Mesothelial cell of epicardium (in vitro differentiated cells): ENCODE measurements around the gene PXN. TPM values are rescaled to one million over a fixed set of nuclear protein-coding genes. Genes with fewer than 3 reads are reported as not detected.
"Not testable (repeated sequence)": the region's sequence is repeated elsewhere in the genome, so short reads cannot be mapped to it uniquely, and the experiment has no call there.

Source experiments
- DNase-seq, 2 experiments: peaks; one replicate each; pipeline ENCODE4 v3.0.0; 2021; ENCODE audit warnings: low spot score in 2 of 2; ENCODE audit not compliant: unreplicated experiment in 2 of 2
- H3K27ac Mint-ChIP-seq: 2 replicates; pipeline ENCODE4 v1.8.0; 2021; ENCODE audit warnings: mixed read lengths
- H3K27me3 Mint-ChIP-seq: 2 replicates; pipeline ENCODE4 v1.8.0; 2021; ENCODE audit warnings: low read depth, mixed read lengths
- H3K36me3 Mint-ChIP-seq: 2 replicates; pipeline ENCODE4 v1.8.0; 2021; ENCODE audit warnings: mixed read lengths
- H3K4me1 Mint-ChIP-seq: 2 replicates; pipeline ENCODE4 v1.8.0; 2021; ENCODE audit warnings: mixed read lengths
- H3K4me3 Mint-ChIP-seq: 2 replicates; pipeline ENCODE4 v1.8.0; 2021; ENCODE audit warnings: mild to moderate bottlenecking, moderate library complexity, mixed read lengths
- H3K9me3 Mint-ChIP-seq: 2 replicates; pipeline ENCODE4 v1.8.0; 2021; ENCODE audit warnings: mixed read lengths
- CTCF ChIP-seq: fragments of 200-600 bp; sonication (generic); IDR thresholded peaks from one replicate; pipeline ENCODE4 v1.5.0; 2021; ENCODE audit warnings: antibody characterized with exemption; ENCODE audit not compliant: unreplicated experiment
- total RNA-seq: library from RNA; stranded (reverse); gene quantifications from 3 replicates; pipeline ENCODE4 v1.2.1, GENCODE V29; 2021

The PXN gene
- total RNA-seq, 1 donor from 2014 or later: 117 TPM

DNA sequence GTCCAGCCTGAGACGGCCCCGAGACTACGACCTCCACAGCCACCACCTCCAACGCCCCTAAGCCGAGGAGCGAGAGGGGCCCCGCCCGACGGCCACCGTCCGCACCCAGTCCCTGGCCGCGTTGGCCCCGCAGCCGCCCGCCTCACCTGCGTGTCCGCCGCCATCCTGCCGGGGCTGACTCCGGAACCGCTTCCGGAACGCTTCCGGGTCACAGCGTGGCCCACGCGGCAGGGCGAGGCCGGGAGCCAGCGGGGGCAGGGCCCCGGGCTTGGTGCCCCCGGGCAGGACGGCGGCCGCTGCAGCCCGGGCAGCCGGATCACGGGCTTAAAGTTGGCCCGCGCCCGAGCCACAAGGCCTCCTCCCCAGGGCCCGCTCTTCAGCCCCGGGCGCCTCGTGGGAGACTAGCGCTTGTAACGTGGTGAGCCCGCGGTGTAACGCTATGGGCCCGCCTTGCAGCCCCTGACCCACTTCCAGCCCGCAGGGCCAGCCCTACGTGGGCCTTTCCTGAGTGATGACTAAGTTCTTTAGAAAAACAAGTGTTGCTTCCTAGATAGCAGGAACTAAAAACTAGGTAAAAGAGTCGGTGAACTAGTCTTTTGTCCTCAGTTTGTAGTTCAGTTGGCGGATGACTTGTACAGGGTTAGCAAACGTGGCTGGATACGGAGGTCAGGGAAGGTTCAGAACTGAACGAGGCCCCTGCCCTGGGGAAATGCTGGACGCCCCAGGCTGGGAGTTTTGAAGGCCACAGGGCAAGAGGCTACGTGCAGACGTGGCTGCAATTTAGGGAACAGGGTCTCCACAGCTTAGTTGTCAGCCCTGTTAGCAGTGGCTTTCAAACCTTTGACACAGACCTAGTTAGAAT, 70.8 kb downstream of the PXN start, which contains the start of gene GCN1:
Gene GCN1, minus strand, starts transcription at position 182 of the 862 bp plus-strand sequence. Its CDS starts 18 bp downstream, at position 164.
- no peak for TF ChIP-seq CTCF
- no peaks in the 10 kb centered on the region for H3K9me3 Mint-ChIP-seq
- H3K27me3 Mint-ChIP-seq: no peaks in the 10 kb centered on the region
- peak within 1 kb of the TSS; percentile 86 for H3K4me3 Mint-ChIP-seq
- H3K4me1 Mint-ChIP-seq: peaks cover 36% of the 10 kb centered on the region
- H3K27ac Mint-ChIP-seq: peak within 1 kb of the TSS; percentile 95
- H3K36me3 Mint-ChIP-seq: peaks cover 19% of the 10 kb centered on the region
- DNase-seq: peak; percentile 73 to 83

- peak overlapping the region; percentile 86 for H3K4me3 Mint-ChIP-seq
- no peaks in the 10 kb centered on the region for H3K9me3 Mint-ChIP-seq
- H3K27me3 Mint-ChIP-seq: no peaks in the 10 kb centered on the region
- H3K36me3 Mint-ChIP-seq: peaks cover 18% of the 10 kb centered on the region
- no peak for DNase-seq
- peaks cover 30% of the 10 kb centered on the region for H3K4me1 Mint-ChIP-seq
- TF ChIP-seq CTCF: no peak
- peak overlapping the region; percentile 89 for H3K27ac Mint-ChIP-seq
Measured at GRCh38 chr12:120194226-120194533, 71.3 kb downstream of the PXN start.

DNA sequence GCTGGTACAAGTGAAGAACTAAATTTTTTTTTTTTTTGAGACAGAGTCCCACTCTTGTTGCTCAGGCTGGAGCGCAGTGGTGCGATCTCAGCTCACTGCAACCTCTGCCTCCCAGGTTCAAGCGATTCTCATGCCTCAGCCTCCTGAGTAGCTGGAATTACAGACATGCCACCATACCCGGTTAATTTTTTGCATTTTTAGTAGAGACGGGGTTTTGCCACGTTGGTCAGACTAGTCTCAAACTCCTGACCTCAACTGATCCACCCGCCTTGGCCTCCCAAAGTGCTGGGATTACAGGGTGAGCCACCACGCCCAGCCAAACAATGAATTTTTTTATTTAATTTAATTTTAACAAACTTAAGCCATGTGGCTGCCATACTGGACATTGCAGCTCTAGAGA, 72.2 kb downstream of the PXN start:
- H3K4me3 Mint-ChIP-seq: peak overlapping the region; percentile 86
- not testable (repeated sequence) for H3K9me3 Mint-ChIP-seq, DNase-seq, H3K27ac Mint-ChIP-seq, H3K27me3 Mint-ChIP-seq
- peaks cover 21% of the 10 kb centered on the region for H3K4me1 Mint-ChIP-seq
- peaks cover 11% of the 10 kb centered on the region for H3K36me3 Mint-ChIP-seq

GRCh38 chr12:120190985-120191480, 74.5 kb downstream of the PXN start:
- Mint-ChIP-seq H3K27ac (no peak overlapping the region), H3K36me3 (peaks cover 18% of the 10 kb centered on the region)
- no peak for DNase-seq

GRCh38 chr12:120190386-120190785, 75.1 kb downstream of the PXN start:
- H3K27ac Mint-ChIP-seq: no peak overlapping the region
- no peak overlapping the region for H3K4me3 Mint-ChIP-seq
- no peak for TF ChIP-seq CTCF
- DNase-seq: no peak
- H3K27me3 Mint-ChIP-seq: no peaks in the 10 kb centered on the region
- H3K9me3 Mint-ChIP-seq: no peaks in the 10 kb centered on the region
- H3K4me1 Mint-ChIP-seq: peaks cover 19% of the 10 kb centered on the region
- peaks cover 19% of the 10 kb centered on the region for H3K36me3 Mint-ChIP-seq

More at GRCh38 chr12:120190985-120191480, 74.5 kb downstream of the PXN start:
- no peaks in the 10 kb centered on the region for H3K9me3 Mint-ChIP-seq
- no peak overlapping the region for H3K4me3 Mint-ChIP-seq
- TF ChIP-seq CTCF: no peak
- H3K4me1 Mint-ChIP-seq: peaks cover 19% of the 10 kb centered on the region
- H3K27me3 Mint-ChIP-seq: no peaks in the 10 kb centered on the region

DNA sequence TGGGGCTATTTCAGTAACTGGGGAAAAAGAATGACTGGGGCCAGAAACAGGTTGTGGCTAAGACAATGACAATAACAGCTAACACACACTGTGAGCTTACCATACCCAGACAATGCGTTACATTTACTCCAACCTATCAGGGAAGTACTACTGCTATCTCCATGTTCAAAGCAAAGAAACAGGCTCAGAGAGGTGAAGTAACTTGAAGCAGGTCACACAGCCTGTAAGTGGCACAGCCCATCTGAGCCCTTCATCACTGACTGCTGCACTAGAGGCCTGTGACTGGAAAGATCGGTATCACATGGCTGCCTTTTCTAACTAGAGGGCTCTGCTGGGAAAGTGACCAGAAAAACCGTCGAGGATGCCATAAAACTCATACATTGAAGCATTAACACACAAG, 78.9 kb downstream of the PXN start:
- peaks cover under 1% of the 10 kb centered on the region for H3K4me1 Mint-ChIP-seq
- H3K36me3 Mint-ChIP-seq: peaks cover 33% of the 10 kb centered on the region
- no peak overlapping the region for H3K27ac Mint-ChIP-seq
- DNase-seq: no peak
- no peak for TF ChIP-seq CTCF
- no peak overlapping the region for H3K4me3 Mint-ChIP-seq
- no peaks in the 10 kb centered on the region for H3K9me3 Mint-ChIP-seq
- H3K27me3 Mint-ChIP-seq: no peaks in the 10 kb centered on the region
